GM12878 (cell line): ENCODE results near the gene HEMK1. TPM values are rescaled to one million over a fixed set of nuclear protein-coding genes. Genes with fewer than 3 reads are reported as not detected.
A peak's percentile ranks its signal among the peaks of the same experiment; 100 is the strongest.

Experiments
- BCLAF1 ChIP-seq: fragments of 450-650 bp; IDR thresholded peaks from 2 replicates; pipeline ENCODE4 v1.6.1; 2017; ENCODE audit warnings: antibody characterized with exemption, mild to moderate bottlenecking, moderate library complexity
- BRCA1 ChIP-seq: IDR thresholded peaks from 2 replicates; pipeline ENCODE4 v1.6.1; 2011; ENCODE audit warnings: low read depth, low read length, improper control_type of control experiment
- CEBPB ChIP-seq, 2 experiments: fragments of 150-350 bp in 1 of 2; IDR thresholded peaks; 2 replicates each; pipeline ENCODE4 v1.6.1; 2012 to 2014; ENCODE audit warnings: low read depth in 2 of 2, low read length in 2 of 2, borderline replicate concordance in 1 of 2, inconsistent platforms in 1 of 2
- CEBPZ ChIP-seq: fragments of 150-350 bp; IDR thresholded peaks from 2 replicates; pipeline ENCODE4 v1.6.1; 2016; ENCODE audit warnings: low read depth, low read length
- CHD2 ChIP-seq: IDR thresholded peaks from 2 replicates; pipeline ENCODE4 v1.6.1; 2011; ENCODE audit warnings: low read depth, low read length, improper control_type of control experiment, borderline replicate concordance
- CREB1 ChIP-seq: IDR thresholded peaks from 2 replicates; pipeline ENCODE4 v1.6.1; 2012; ENCODE audit warnings: low read depth, mild to moderate bottlenecking, inconsistent platforms
- IRF4 ChIP-seq: IDR thresholded peaks from 2 replicates; pipeline ENCODE4 v1.6.1; 2011; ENCODE audit warnings: low read depth, low read length
- MLLT1 ChIP-seq: fragments of 450-650 bp; IDR thresholded peaks from 2 replicates; pipeline ENCODE4 v1.6.1; 2016; ENCODE audit warnings: mild to moderate bottlenecking
- NFIC ChIP-seq: IDR thresholded peaks from 2 replicates; pipeline ENCODE4 v1.6.1; 2012; ENCODE audit warnings: low read depth, mild to moderate bottlenecking, inconsistent platforms, low read length, moderate library complexity
- RUNX3 ChIP-seq: IDR thresholded peaks from 2 replicates; pipeline ENCODE4 v1.6.1; 2012; ENCODE audit warnings: low read length, inconsistent platforms
- SREBF2 ChIP-seq: IDR thresholded peaks from 2 replicates; pipeline ENCODE4 v1.6.1; 2012; ENCODE audit warnings: mild to moderate bottlenecking, low read length
- TCF3 ChIP-seq: IDR thresholded peaks from 2 replicates; pipeline ENCODE4 v1.6.1; 2012; ENCODE audit warnings: low read depth, mild to moderate bottlenecking, low read length, borderline replicate concordance; ENCODE audit not compliant: insufficient read depth
- ZNF592 ChIP-seq: fragments of 450-650 bp; IDR thresholded peaks from 2 replicates; pipeline ENCODE4 v1.6.1; 2017; ENCODE audit warnings: mild to moderate bottlenecking, moderate library complexity
- polyA plus RNA-seq, 11 experiments: library from polyadenylated mRNA; depleted of rRNA in 4 of 11; unstranded in 6 of 11; stranded (reverse) in 5 of 11; fragments of >200 nt; fragmentation: Nextera tagmentation in 4 of 11; fragmentation: Illumina TruSeq in 1 of 11; extraction: Ambion mirVana in 4 of 11; extraction: Trizol in 1 of 11; gene quantifications; 1 replicate in 1 of 11; 2 replicates in 10 of 11; pipeline versions ENCODE4 v1.2.1 to v1.2.3, GENCODE V29; 2011 to 2016; ENCODE audit warnings: inconsistent platforms in 2 of 11, missing spikeins in 2 of 11, low read depth in 1 of 11
- total RNA-seq, 4 experiments: library from RNA; depleted of rRNA in 3 of 4; stranded (reverse); fragments of >200 nt in 3 of 4; fragmentation: Illumina TruSeq in 1 of 4; extraction: Trizol in 1 of 4; gene quantifications; 2 replicates each; pipeline versions ENCODE4 v1.2.1 to v1.2.3, GENCODE V29; 2013 to 2021

The HEMK1 gene
- total and polyA plus RNA-seq, 10 of the 15 experiments (the other 5 are each of a cell fraction or from before 2014, with no cell fraction given): 2.8 to 19.0 (median 12.0) TPM

GRCh38 chr3:50611464-50612233 lies 42.3 kb downstream of the HEMK1 start, which contains the start of gene CISH (continued):
- no peak for TF ChIP-seq BCLAF1
- no peak for TF ChIP-seq CEBPZ
- no peak for TF ChIP-seq TCF3
- TF ChIP-seq CEBPB (IDR thresholded peaks at IDR 0.05; ENCODE audit: borderline replicate concordance in 1 of 2, low read depth in 2 of 2, low read length in 2 of 2): no peak
- TF ChIP-seq IRF4: 0 out of 2 replicates have a peak, but pooled peaks have one; percentile 9
- TF ChIP-seq CHD2: no peak
- no peak for TF ChIP-seq NFIC
- TF ChIP-seq RUNX3: no peak
- no peak for TF ChIP-seq MLLT1
- 0 out of 2 replicates have a peak, but pooled peaks have one; percentile 15 for TF ChIP-seq CREB1
- no peak for TF ChIP-seq SREBF2
- no peak for TF ChIP-seq BRCA1
- no peak for TF ChIP-seq ZNF592
